ENCODE measurements around the gene SPINT1. TPM values are rescaled to one million over a fixed set of nuclear protein-coding genes. Genes with fewer than 3 reads are reported as not detected.

SPINT1 gene
- total RNA-seq, 1 donor from 2014 or later, result 96.8 TPM

GRCh38 chr15:40850576-40851112, 6.8 kb downstream of the SPINT1 start:
- Histone ChIP-seq H3K27me3 (no peaks in the 10 kb centered on the region), H3K4me1 (peaks cover 23% of the 10 kb centered on the region), H3K4me3 (no peak overlapping the region), H3K36me3 (peaks cover 26% of the 10 kb centered on the region), H3K9me3 (no peaks in the 10 kb centered on the region), H3K27ac (no peak overlapping the region)
- DNase-seq (no peak), ATAC-seq (no peak)
- intact Hi-C loops (cut with DNase I), result no loop called here
- no peak for TF ChIP-seq CTCF (IDR thresholded peaks at IDR 0.05)

GRCh38 chr15:40852529-40852928, 8.7 kb downstream of the SPINT1 start:
- H3K27me3 ChIP-seq, result no peaks in the 10 kb centered on the region
- TF ChIP-seq CTCF (IDR thresholded peaks at IDR 0.05), result no peak
- DNase-seq (no peak), ATAC-seq (no peak)
- H3K4me3 ChIP-seq, result no peak overlapping the region
- no peak overlapping the region for H3K27ac ChIP-seq
- intact Hi-C loops (cut with DNase I), result no loop called here
- H3K4me1 ChIP-seq, result peaks cover 8% of the 10 kb centered on the region
- H3K36me3 ChIP-seq, result peaks cover 34% of the 10 kb centered on the region
- H3K9me3 ChIP-seq, result no peaks in the 10 kb centered on the region

- Histone ChIP-seq H3K4me1 (no peaks in the 10 kb centered on the region), H3K27me3 (no peaks in the 10 kb centered on the region), H3K36me3 (peaks cover 34% of the 10 kb centered on the region), H3K27ac (no peak overlapping the region), H3K9me3 (no peaks in the 10 kb centered on the region), H3K4me3 (no peak overlapping the region)
- ATAC-seq, result no peak
- no peak for DNase-seq
- no peak for TF ChIP-seq CTCF (IDR thresholded peaks at IDR 0.05)
- intact Hi-C loops (cut with DNase I), result no loop called here
These were observed 9.5 kb downstream of the SPINT1 start for GRCh38 chr15:40853241-40853890.

GRCh38 chr15:40854161-40854560, 10.3 kb downstream of the SPINT1 start:
- H3K4me1 ChIP-seq, result no peaks in the 10 kb centered on the region
- intact Hi-C loops (cut with DNase I), result no loop called here

GRCh38 chr15:40855706-40856234, 11.9 kb downstream of the SPINT1 start:
- Histone ChIP-seq H3K4me3 (no peak overlapping the region), H3K27me3 (no peaks in the 10 kb centered on the region), H3K4me1 (no peaks in the 10 kb centered on the region), H3K36me3 (peaks cover 34% of the 10 kb centered on the region), H3K27ac (no peak overlapping the region), H3K9me3 (no peaks in the 10 kb centered on the region)
- intact Hi-C loops (cut with DNase I), result no loop called here
- ATAC-seq (no peak), DNase-seq (no peak)
- no peak for TF ChIP-seq CTCF (IDR thresholded peaks at IDR 0.05)

More at GRCh38 chr15:40854161-40854560, 10.3 kb downstream of the SPINT1 start:
- no peak for ATAC-seq
- TF ChIP-seq CTCF (IDR thresholded peaks at IDR 0.05), result no peak
- no peak overlapping the region for H3K4me3 ChIP-seq
- no peak overlapping the region for H3K27ac ChIP-seq
- no peaks in the 10 kb centered on the region for H3K9me3 ChIP-seq
- no peaks in the 10 kb centered on the region for H3K27me3 ChIP-seq
- no peak for DNase-seq
- H3K36me3 ChIP-seq, result peaks cover 34% of the 10 kb centered on the region
